GM23338 (cell line): ENCODE data around the gene TBC1D16. TPM values are rescaled to one million over a fixed set of nuclear protein-coding genes. Genes with fewer than 3 reads are reported as not detected.
"Not testable (repeated sequence)": the region's sequence is repeated elsewhere in the genome, so short reads cannot be mapped to it uniquely, and the experiment has no call there.

Experiments used
- ATAC-seq: fragments of 200-7000 bp; cut with Tn5 transposase; 3 replicates; pipeline ENCODE4 v1.9.1; 2020
- DNase-seq: peaks from one replicate; pipeline ENCODE4 v3.0.0-alpha.2; 2015; ENCODE audit warnings: low spot score
- H2AFZ ChIP-seq: fragments of 200-600 bp; sonication (generic); 2 replicates; pipeline ENCODE4 v1.8.0; 2016; ENCODE audit warnings: antibody characterized with exemption, mild to moderate bottlenecking, moderate library complexity
- H3F3A ChIP-seq: fragments of 200-600 bp; sonication (generic); replicated peaks from 2 replicates; pipeline ENCODE4 v1.8.0; 2017; ENCODE audit warnings: antibody characterized with exemption, mixed run types, low read depth
- H3K27ac ChIP-seq: fragments of 200-600 bp; sonication (generic); 2 replicates; pipeline ENCODE4 v1.6.1; 2016; ENCODE audit warnings: low read depth
- H3K27me3 ChIP-seq: fragments of 200-600 bp; sonication (generic); 2 replicates; pipeline ENCODE4 v1.8.0; 2016; ENCODE audit warnings: mild to moderate bottlenecking, mixed run types, moderate library complexity; ENCODE audit not compliant: insufficient read depth
- H3K36me3 ChIP-seq: fragments of 200-600 bp; sonication (generic); 2 replicates; pipeline ENCODE4 v1.8.0; 2016; ENCODE audit warnings: mild to moderate bottlenecking; ENCODE audit not compliant: insufficient read depth
- H3K4me1 ChIP-seq: fragments of 200-600 bp; sonication (generic); 2 replicates; pipeline ENCODE4 v1.8.0; 2016; ENCODE audit warnings: mild to moderate bottlenecking, moderate library complexity; ENCODE audit not compliant: insufficient read depth
- H3K4me2 ChIP-seq: fragments of 200-600 bp; sonication (generic); 2 replicates; pipeline ENCODE4 v1.7.1; 2017; ENCODE audit warnings: mixed run types
- H3K4me3 ChIP-seq: fragments of 200-600 bp; sonication (generic); 2 replicates; pipeline ENCODE4 v1.6.1; 2016; ENCODE audit warnings: mixed run types
- H3K79me2 ChIP-seq: fragments of 200-600 bp; sonication (generic); replicated peaks from 2 replicates; pipeline ENCODE4 v1.8.0; 2017; ENCODE audit warnings: mild to moderate bottlenecking; ENCODE audit not compliant: insufficient read depth
- H3K9me2 ChIP-seq: fragments of 200-600 bp; sonication (generic); 2 replicates; pipeline ENCODE4 v1.8.0; 2017; ENCODE audit not compliant: insufficient read depth
- H4K20me1 ChIP-seq: fragments of 200-600 bp; sonication (generic); replicated peaks from 2 replicates; pipeline ENCODE4 v1.8.0; 2017; ENCODE audit warnings: mild to moderate bottlenecking; ENCODE audit not compliant: insufficient read depth
- H3K27ac Mint-ChIP-seq: 2 replicates; pipeline ENCODE4 v1.8.0; 2020; ENCODE audit warnings: inconsistent platforms, mild to moderate bottlenecking, moderate library complexity, mixed read lengths
- H3K27me3 Mint-ChIP-seq: 3 replicates; pipeline ENCODE4 v1.8.0; 2022; ENCODE audit warnings: low read depth, mild to moderate bottlenecking, moderate library complexity, mixed read lengths, inconsistent platforms; ENCODE audit not compliant: insufficient read depth, poor library complexity
- H3K36me3 Mint-ChIP-seq: 3 replicates; pipeline ENCODE4 v1.8.0; 2021; ENCODE audit warnings: low read depth, mild to moderate bottlenecking, inconsistent platforms, moderate library complexity, mixed read lengths
- H3K4me1 Mint-ChIP-seq: 3 replicates; pipeline ENCODE4 v1.8.0; 2020; ENCODE audit warnings: mild to moderate bottlenecking, inconsistent platforms, mixed read lengths
- H3K4me3 Mint-ChIP-seq: 3 replicates; pipeline ENCODE4 v1.8.0; 2021; ENCODE audit warnings: moderate library complexity, mild to moderate bottlenecking, inconsistent platforms, mixed read lengths
- H3K9me3 Mint-ChIP-seq: 3 replicates; pipeline ENCODE4 v1.8.0; 2020; ENCODE audit warnings: moderate library complexity, mild to moderate bottlenecking, inconsistent platforms, mixed read lengths
- EZH2 ChIP-seq: fragments of 200-600 bp; sonication (generic); IDR thresholded peaks from one replicate; pipeline ENCODE4 v1.8.0; 2017; ENCODE audit warnings: antibody characterized with exemption, mild to moderate bottlenecking, low read depth; ENCODE audit not compliant: unreplicated experiment
- EZH2phosphoT487 ChIP-seq: fragments of 200-600 bp; sonication (generic); IDR thresholded peaks from one replicate; pipeline ENCODE4 v1.8.1; 2018; ENCODE audit warnings: antibody characterized with exemption; ENCODE audit not compliant: unreplicated experiment
- REST ChIP-seq: IDR thresholded peaks from one replicate; pipeline ENCODE4 v1.6.1; 2018; ENCODE audit warnings: antibody characterized with exemption; ENCODE audit not compliant: unreplicated experiment
- STAT1 ChIP-seq: IDR thresholded peaks from one replicate; pipeline ENCODE4 v1.6.1; 2016; ENCODE audit warnings: antibody characterized with exemption; ENCODE audit not compliant: unreplicated experiment
- ZNF114 ChIP-seq: fragments of 250-450 bp; sonication (Bioruptor Pico); IDR thresholded peaks from 2 replicates; pipeline ENCODE4 v1.5.0; 2020; ENCODE audit warnings: mild to moderate bottlenecking, moderate library complexity
- ZNF462 ChIP-seq: fragments of 250-450 bp; sonication (Bioruptor Pico); IDR thresholded peaks from 2 replicates; pipeline ENCODE4 v1.5.0; 2020; ENCODE audit warnings: mild to moderate bottlenecking, moderate library complexity
- polyA plus RNA-seq: library from polyadenylated mRNA; unstranded; fragments of >200 nt; fragmentation: Nextera tagmentation; extraction: Ambion mirVana; gene quantifications from 2 replicates; pipeline ENCODE4 v1.2.1, GENCODE V29; 2016
- total RNA-seq: library from RNA; depleted of rRNA; stranded (reverse); fragments of >200 nt; shearing (Covaris generic); gene quantifications from 2 replicates; pipeline ENCODE4 v1.2.3, GENCODE V29; 2014

TBC1D16 gene
- total and polyA plus RNA-seq, 2 experiments from 2014 or later: 16.7 to 104 TPM

GRCh38 chr17:79962467-79962866, 73.2 kb downstream of the TBC1D16 start:
- H3K27ac Mint-ChIP-seq, H3K36me3 ChIP-seq, H3K4me2 ChIP-seq, H3K9me2 ChIP-seq, H3K4me1 ChIP-seq, H3K27ac ChIP-seq, ATAC-seq, H3K27me3 ChIP-seq, H3K27me3 Mint-ChIP-seq, H2AFZ ChIP-seq, H4K20me1 ChIP-seq, H3K4me3 Mint-ChIP-seq, DNase-seq, H3F3A ChIP-seq, H3K4me3 ChIP-seq: not testable (repeated sequence)
- peaks cover 49% of the 10 kb centered on the region for H3K79me2 ChIP-seq
- H3K4me1 Mint-ChIP-seq: peaks cover 13% of the 10 kb centered on the region
- peaks cover 36% of the 10 kb centered on the region for H3K36me3 Mint-ChIP-seq
- H3K9me3 Mint-ChIP-seq: peaks cover 26% of the 10 kb centered on the region

GRCh38 chr17:79961567-79961966, 74.1 kb downstream of the TBC1D16 start:
- not testable (repeated sequence) for H3K27ac Mint-ChIP-seq, DNase-seq, ATAC-seq

GRCh38 chr17:79960788-79961522, 74.7 kb downstream of the TBC1D16 start:
- H3K4me3 ChIP-seq: no peak overlapping the region
- no peak for DNase-seq
- TF ChIP-seq EZH2phosphoT487 (no peak), ZNF114 (CRISPR knock-in tag) (no peak), STAT1 (no peak), ZNF462 (CRISPR knock-in tag) (no peak), REST (no peak), EZH2 (no peak)

More at GRCh38 chr17:79961567-79961966, 74.1 kb downstream of the TBC1D16 start:
- H3K9me2 ChIP-seq, H3K4me3 Mint-ChIP-seq, H3K4me2 ChIP-seq, H3K27me3 Mint-ChIP-seq, H3K4me1 ChIP-seq, H3K27me3 ChIP-seq, H3K4me3 ChIP-seq, H3F3A ChIP-seq, H2AFZ ChIP-seq, H3K27ac ChIP-seq, H4K20me1 ChIP-seq, H3K36me3 ChIP-seq: not testable (repeated sequence)
- Mint-ChIP-seq H3K4me1 (peaks cover 15% of the 10 kb centered on the region), H3K36me3 (peaks cover 36% of the 10 kb centered on the region), H3K9me3 (peaks cover 26% of the 10 kb centered on the region)
- H3K79me2 ChIP-seq: peaks cover 40% of the 10 kb centered on the region

More at GRCh38 chr17:79960788-79961522, 74.7 kb downstream of the TBC1D16 start:
- Mint-ChIP-seq H3K4me3 (no peak overlapping the region), H3K27ac (no peak overlapping the region), H3K4me1 (peaks cover 16% of the 10 kb centered on the region), H3K27me3 (peaks cover 4% of the 10 kb centered on the region), H3K9me3 (peaks cover 26% of the 10 kb centered on the region), H3K36me3 (peaks cover 36% of the 10 kb centered on the region)
- peaks cover 3% of the 10 kb centered on the region; the same call in 1 of the 2 replicates for H3K4me1 ChIP-seq
- H3F3A ChIP-seq: peaks cover 7% of the 10 kb centered on the region; the same call in 1 of the 2 replicates
- H3K36me3 ChIP-seq: peaks cover 3% of the 10 kb centered on the region; the same call in 1 of the 2 replicates
- no peak overlapping the region for H3K27ac ChIP-seq
- H3K27me3 ChIP-seq: no peaks in the 10 kb centered on the region
- peaks cover 8% of the 10 kb centered on the region; the same call in 1 of the 2 replicates for H4K20me1 ChIP-seq
- peaks cover 37% of the 10 kb centered on the region for H3K79me2 ChIP-seq
- H2AFZ ChIP-seq: no peak overlapping the region
- no peak for ATAC-seq
- no peaks in the 10 kb centered on the region for H3K9me2 ChIP-seq
- no peak overlapping the region for H3K4me2 ChIP-seq
